ENCODE measurements around the gene CTCF.

CTCF gene

DNA sequence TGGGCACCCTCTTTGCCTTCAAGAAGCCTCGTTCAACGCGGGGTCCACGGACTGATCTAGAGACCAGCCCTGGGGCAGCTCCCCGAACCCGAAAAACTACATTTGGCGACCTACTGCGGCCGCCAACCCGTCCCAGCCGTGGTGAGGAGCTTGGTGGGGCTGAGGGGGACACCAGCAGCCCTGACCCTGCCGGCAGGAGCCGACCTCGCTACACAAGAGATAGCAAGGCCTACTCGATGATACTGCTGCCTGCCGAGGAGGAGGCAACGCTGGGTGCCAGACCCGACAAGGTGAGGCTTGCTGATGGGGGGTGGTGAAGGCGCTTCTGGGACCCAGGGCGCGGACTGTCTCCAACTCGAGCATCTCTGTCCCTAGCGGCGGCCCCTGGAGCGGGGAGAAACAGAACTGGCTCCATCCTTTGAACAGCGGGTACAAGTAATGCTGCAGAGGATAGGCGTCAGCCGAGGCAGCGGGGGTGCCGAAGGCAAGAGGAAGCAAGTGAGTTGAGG, 92.1 kb downstream of the CTCF start:
- peak; percentile 55 for DNase-seq

DNA sequence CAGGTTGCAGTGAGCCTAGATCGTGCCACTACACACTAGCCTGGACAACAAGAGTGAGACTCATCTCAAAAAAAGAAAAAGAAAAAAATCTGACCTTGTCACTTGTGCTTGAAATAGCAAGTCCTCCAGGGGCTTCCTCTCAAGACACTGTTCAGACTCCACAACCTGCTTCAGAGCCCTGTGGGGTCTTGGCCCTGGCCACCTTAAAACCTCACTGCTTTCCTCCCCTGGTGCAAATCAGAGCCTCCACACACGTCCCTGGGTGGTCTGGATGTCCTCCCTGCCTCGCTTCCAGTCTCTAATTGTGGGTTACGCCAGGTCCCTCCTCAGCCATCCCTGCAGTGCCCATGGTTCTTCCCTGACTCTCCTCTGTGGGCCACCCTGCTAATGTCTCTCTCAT, 93.0 kb downstream of the CTCF start:
- DNase-seq = peak; percentile 47

DNA sequence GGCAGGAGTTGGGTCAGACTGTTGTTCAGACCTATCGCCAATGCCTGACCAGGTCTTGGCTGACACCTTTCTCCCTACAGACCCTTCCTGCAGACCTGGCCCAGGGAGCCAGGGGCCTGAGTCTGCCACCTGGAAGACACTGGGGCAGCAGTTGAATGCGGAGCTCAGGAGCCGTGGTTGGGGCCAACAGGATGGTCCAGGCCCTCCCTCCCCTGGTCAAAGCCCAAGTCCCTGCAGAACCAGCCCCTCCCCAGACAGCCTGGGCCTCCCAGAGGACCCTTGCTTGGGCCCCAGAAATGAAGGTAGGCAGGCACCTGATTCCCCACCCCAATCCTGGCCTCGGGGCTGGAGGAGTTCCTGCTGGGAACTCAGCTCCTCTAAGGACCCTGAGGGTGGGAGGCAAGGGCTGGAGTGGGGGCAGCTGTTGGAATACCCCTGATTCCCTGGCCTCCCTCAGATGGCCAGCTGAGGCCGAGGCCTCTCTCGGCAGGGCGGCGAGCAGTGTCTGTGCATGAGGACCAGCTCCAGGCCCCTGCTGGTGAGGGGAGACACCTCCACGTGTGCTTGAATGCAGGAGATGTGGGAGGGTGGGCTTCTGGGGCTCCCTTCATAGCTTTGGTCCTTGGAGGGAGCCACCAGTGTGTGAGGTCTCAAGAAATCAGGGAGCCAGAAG, 94.2 kb downstream of the CTCF start:
- DNase-seq = no peak

DNA sequence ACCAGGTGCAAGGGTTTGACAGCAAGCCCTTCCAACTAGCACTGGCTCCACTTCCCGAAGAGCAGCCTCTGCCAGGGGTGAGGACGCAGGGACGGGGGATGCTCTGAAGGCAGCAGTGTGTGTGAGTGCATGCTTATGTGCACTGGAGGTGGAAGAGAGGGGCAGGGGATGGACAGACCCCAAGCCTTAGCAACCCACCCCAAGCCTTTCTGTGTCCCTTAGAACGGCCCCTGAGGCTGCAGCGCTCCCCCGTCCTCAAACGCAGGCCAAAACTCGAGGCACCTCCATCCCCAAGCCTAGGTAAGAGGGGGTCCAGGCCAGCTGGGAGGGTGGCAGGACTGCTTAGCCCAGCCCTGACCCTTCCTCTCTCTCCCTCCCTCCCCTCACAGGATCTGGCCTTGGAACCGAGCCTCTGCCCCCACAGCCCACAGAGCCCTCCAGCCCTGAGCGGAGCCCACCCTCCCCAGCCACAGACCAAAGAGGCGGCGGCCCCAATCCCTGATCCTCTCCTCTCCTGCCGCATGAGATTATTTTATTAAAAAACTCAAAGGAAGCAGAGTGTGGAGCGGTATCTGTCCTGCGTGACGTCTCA, 94.8 kb downstream of the CTCF start:
- DNase-seq = no peak

DNA sequence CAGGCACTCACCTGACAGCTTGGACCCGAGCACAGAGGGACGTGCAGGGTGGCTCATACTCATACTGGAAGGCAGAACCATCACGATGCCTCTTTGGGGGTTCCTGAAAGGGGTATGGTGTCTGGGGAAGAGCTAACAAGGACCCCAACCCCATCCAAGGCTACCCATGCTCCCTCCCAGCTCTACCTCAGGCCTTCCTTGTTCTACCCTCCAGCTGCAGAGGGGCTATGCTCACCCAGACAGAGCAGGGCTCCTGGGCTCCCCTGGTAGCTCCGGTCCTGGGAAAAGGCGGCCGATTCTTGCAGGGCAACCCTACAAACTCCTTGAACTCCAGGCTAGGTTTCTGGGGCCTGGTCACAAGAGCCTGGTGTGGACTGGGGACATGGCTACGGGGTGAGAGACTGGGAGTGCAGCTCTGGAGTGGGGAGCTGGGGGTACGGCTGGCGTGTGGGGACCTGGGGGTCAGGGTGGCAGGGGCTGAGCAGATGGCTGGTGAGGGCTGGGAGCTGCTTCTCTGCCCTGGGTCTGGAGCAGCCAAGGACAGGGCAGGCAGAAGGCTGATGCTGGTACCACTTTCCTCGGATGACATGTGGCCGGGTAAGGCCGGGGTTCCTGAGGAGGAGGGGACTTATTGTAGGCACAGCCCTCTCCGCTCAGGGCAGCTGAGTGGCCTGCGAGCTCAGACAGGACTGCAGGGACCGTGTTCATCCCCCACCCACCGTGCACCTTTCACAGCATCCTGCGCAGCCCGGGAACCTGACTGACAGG, 95.6 kb downstream of the CTCF start:
- no peak for DNase-seq

DNA sequence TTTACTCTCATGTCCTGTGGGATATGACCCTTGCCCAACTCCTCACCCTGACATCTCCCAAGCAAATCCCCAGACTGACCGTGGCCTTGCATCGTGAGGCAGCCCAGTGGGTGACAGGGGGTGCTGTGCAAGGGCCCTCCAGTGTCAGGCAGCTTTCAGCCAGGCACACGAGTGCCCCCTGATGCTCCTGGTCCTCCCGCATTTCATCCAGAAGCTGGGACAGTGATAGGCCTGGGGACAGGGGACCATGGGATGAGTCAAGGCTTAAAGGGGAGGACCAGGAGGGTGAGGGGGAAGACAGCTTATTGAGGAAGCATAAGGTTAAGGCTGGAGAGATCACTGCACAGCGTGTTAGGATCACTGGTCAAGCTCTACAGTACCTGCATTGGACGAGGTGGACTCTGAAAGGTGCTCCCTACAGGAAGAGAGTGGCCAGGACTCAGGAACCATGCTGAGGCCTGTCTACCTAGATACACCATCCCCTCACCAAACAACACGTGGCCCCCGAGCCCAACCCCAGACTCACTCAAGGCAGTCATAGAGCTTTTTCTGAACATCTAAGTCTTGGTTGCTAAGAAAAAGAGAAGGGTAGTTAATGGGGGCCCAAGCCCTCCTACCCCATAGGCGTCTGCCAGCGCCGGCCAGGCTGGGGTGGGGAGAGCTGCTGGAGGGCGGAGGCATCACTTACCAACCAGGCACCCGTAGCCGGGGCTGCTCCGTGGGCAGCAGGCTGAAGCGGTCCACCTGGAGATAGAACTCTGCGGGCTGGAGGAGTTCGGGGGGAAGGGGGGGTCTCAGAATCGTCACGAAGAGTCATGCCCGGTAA, 96.7 kb downstream of the CTCF start:
- no peak for DNase-seq

DNA sequence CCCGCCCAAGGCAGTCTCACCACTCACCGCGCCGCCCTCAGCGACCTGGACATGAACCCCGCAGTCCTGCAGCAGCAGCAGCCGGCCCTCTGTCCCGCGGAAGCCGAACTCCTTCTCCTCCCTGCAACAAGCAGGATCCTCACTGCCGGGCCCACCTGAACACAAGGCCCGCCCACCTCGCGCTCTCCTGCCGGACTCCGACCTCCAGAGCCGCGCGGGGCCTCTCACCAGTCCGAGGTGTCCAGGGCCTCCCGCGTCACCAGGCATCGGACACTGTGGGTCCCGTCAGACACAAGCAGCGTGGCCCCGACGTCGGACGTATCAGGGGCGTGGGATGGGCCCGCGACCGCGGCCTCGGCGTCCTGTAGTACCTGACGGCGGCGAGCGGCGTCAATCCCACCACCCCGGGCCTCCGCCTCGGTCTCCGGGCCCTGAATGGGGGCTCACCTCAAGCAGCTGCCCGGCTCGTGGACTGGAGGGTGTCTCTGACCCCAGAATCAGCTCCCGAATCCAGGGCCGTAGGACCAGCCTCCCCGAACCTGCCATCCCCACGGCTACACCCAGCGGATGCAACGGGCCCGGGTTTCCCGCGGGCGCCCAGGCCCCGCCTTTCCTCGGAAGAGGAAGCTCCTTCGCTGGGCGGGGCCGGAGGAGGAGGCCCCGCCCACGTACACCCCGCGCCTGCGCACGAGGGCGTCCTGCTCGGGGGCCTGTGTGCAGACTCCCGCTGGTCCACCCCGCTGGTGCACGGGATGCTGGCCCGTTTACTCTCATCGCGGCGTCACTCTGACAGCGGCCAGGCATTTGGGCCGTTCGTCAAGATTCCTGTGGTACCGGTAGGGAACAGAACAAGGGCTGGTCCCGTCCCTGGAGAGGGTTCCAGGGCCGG, 97.6 kb downstream of the CTCF start, which contains the start of gene ACD:
TSS of gene ACD (minus strand) at position 586 of the 889 bp plus-strand sequence. CDS start at position 546, 40 bp downstream.
- peak; percentile 98 for DNase-seq

DNA sequence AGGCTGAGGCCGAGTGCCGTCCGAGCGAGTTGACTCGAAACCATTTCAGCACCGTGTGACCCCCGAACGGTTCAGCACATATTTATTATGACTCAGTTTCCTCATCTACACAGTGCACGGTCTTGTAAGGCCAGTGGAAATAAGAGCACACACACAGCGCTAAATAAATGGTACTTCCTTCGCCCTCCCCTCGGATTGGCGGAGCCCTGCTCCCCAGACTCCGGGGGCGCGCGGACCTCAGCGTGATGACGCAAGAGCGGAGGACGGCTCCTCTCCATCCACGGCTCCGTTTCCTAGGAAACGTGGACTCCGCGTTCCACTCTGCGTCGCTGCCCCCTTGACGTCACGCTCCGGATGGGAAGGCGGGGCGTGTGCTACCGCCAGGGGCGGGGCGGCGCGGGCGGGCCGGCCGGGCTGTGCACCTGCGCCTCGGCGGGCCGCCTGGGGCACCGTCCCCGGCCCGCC, 98.3 kb downstream of the CTCF start, which contains the start of gene PARD6A:
TSS of gene PARD6A (plus strand) at position 397 of the 465 bp plus-strand sequence. CDS start 79 bp downstream, outside the sequence.
- DNase-seq = peak; percentile 96

DNA sequence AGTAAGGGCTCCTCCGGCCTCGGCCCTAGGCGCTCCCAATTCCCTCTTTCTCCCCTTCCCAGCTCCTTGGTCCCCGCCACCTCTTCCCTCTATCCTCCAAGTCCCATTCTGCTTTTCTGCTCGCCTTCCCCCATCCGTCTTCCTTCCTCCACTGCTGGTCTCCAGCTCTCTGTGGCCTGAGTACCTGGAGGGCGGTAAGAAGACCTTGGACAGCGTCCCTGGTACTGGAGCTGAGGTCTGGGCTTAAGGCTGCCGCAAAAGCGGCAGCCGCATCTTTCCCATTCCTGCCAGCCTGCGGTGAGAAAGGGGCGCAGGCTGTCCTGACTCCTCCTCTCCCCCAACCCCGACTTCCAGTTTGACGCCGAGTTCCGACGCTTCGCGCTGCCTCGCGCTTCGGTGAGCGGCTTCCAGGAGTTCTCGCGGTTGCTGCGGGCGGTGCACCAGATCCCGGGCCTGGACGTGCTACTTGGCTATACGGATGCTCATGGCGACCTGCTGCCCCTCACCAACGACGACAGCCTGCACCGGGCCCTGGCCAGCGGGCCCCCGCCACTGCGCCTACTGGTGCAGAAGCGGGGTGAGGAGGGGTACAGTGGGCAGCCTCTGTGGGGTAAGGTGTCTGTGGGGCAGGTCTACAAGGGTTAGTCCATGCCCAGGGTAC, 98.9 kb downstream of the CTCF start:
- DNase-seq = no peak

DNA sequence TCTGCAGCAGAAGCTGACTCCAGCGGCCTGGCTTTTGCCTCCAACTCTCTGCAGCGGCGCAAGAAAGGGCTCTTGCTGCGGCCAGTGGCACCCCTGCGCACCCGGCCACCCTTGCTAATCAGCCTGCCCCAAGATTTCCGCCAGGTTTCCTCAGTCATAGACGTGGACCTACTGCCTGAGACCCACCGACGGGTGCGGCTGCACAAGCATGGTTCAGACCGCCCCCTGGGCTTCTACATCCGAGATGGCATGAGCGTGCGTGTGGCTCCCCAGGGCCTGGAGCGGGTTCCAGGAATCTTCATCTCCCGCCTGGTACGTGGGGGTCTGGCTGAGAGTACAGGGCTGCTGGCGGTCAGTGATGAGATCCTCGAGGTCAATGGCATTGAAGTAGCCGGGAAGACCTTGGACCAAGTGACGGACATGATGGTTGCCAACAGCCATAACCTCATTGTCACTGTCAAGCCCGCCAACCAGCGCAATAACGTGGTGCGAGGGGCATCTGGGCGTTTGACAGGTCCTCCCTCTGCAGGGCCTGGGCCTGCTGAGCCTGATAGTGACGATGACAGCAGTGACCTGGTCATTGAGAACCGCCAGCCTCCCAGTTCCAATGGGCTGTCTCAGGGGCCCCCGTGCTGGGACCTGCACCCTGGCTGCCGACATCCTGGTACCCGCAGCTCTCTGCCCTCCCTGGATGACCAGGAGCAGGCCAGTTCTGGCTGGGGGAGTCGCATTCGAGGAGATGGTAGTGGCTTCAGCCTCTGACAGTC, 99.7 kb downstream of the CTCF start:
- no peak for DNase-seq

DNA sequence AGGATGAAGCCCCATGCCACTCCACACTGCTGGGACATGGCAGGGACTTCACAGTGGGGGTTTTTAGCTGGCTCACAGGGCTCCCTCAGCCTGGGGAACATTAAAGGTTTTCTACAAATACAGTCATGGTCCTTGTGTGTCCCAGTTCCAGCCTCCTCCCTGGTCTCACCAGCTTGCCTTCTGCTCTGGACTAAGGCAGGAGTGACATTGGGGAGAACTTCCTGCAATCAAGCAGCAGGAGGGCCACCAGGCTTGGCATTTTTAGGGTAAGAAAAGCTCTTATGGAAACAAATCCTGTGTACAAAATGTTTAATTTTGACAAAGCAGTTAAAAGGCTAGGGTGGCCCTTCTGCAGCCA, 100.3 kb downstream of the CTCF start:
- no peak for DNase-seq

DNA sequence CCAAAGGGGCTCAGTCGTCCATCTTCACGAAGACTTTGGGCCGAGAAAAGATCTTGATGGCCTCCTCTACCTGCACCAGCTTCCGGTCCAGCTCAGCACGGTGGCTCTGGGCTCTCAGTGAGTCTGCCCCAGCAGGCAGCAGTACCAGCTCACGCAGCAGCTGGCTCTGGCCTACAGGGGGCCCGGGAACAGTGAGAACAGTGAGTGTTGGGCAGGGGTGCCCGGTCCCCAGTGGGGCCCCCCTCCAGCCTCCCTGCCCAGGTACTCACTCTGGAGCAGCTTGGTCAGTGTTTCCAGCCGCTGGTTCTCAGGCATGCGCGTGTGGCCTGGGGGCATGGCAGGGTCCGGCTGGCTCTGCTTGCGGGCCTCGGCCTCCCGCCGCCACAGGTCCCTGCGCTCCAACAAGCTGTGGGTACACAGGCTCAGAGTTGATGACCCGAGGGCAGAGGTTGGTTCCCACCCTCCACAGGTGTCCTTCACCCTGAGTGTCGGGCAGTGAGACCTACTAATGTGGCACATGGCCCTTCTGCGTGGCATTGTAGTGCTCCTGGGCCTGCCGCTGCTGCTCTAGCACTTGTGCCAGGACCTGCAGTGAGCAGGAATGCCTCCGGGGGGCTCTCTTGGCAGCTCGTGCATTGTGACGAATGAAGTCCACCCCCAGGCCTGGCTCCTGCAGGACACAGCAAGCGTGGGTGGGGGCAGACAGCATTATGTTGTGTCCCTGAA, 101.0 kb downstream of the CTCF start:
- DNase-seq = peak; percentile 79

DNA sequence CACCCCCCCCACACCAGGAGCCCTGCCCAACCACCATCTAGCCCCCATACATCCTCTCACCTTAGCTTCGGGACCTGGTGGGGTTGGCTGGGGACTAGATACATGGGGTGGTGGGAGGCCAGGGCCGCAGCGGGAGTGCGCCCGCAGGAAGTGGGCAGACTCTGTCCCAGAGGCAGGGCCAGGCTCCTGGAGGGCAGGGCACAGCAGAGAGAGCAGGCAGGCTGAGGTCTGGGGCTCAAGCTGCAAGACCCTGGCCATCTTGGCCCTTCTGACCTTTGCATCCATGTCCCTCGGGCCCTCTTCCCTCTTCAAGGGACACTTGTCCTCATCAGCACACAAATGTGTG, 101.5 kb downstream of the CTCF start:
- DNase-seq = no peak

DNA sequence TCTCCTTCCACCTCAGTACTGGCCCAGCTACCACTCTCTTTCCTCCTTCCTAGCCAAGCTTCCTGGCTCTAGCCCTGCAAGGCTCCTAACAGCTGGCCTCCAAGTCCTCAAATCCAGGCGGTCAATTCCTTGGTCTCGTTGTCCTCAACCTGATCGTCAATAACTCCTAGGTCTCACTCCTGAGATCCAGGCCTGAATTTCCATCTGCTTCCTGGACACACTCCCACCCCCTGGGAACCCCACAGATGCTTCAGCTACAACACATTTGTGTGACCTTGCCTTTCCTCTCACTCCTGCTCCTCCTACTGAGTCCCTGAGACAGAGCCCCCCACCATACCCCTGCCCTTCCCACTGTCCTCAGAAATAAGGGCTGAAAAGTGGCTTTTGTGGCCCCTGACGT, 101.9 kb downstream of the CTCF start:
- DNase-seq = no peak

DNA sequence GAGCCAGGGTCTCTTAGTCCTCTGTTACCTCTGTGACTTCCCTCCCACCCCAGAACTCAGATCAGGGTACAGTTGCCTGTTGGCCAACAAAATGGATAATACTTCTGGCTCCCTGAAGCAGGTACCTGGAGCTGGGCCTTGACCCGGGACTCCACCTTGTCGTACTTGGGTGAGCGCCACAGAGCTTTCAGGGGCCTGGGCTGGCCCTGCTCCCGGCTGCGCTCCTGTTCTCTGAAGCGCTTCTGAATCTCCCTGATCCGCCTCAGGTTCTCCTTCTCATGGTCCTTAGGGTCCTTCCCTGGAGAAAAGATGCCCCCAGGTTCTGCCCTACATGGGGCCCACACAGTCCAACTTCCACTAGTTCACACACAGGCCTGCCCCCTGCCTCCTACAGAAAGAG, 102.5 kb downstream of the CTCF start:
- no peak for DNase-seq

DNA sequence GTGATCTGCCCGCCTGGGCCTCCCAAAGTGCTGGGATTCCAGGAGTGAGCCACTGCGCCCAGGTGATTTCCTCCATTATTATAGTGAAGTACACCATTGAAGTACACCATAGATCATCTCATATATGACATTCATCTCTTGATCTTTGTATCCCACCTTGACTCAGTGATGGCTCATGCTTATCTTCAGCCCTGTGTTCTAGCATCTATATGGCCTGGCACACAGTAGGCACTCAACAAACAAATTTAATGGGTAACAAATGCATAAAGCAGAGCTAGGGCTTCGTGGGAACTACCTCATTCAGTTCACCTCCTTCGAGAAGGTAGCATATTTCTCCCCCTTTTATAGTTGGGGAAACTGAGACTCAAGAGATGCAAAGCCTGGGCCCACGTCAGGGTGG, 103.3 kb downstream of the CTCF start:
- DNase-seq = no peak

DNA sequence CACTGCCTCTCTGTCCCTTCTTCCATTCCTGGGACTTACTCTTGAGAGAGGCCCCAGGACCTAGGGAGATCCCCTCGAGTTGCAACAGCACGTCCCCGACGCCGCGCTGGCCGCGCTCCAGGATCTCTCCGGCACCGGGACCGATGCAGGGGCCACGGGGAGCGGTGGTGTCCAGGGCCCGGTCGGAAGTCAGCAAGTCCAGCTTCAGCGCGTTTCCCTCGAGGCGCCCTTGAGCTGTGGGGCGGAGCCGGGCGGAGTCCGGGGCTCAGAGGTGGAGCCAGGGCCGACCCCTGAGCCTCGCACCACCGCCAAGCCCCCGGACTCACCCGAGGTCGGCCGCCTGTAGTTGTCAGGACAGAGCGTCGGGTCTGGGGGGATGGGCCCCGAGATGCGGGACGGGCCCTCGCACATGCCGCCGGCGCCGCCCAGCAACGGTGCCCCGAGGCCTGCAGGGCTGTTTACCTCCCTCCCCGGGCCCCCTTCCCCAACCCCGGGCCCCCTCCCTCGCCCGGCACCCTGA, 103.8 kb downstream of the CTCF start:
- no peak for DNase-seq

DNA sequence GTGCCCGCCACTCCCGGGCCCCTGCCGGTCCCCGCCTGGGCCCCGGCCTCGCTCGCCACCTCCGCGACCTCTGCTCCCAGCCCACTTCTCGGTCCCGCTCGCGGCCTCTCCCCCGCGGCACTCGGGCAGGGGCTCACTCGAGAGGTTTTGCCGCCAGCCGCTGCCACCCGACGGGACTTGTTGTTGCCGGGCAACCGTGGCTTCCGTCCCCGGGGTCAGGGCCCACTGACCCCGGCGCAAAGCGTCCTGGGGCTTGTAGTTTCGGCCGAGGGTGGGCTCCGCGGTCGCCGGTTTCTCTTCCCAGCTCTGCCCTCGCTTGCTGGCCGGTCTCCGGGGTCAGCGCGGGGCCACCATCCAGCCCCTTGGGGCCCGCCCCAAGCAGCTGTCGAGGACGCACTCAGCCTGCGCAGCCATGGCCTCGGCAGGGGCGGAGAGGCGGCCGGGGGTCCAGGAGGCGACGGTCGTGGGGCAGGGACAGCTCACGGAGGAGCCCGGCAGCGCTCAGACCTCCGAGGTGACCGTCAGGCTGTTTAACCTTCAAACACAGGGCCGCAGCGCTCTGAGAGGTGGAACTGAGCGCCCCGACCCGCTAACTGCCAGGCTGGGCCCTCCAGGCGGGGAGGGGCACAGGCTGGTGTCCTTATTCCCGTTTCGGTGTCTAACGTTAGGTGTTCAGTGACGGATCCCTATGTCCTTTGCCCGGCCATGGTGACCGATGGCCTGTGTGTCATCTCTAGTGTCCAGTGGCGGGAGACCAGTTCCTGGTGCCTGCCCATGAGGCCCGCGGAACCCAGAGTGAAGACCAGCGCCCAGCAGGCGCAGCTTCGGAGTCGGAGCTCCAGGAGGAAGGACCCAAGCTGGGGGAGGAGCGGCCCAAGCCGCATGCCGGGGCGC, 104.5 kb downstream of the CTCF start, which contains the start of the genes C16orf86 and ENKD1:
TSS of gene C16orf86 (plus strand) at position 256 of the 894 bp plus-strand sequence. CDS start at position 413, 157 bp downstream.
TSS of gene ENKD1 (minus strand) at position 192 of the 894 bp plus-strand sequence. CDS start 308 bp downstream, outside the sequence.
- DNase-seq = peak; percentile 90
